ENCODE measurements around the gene CCDC144A.
A peak's percentile ranks its signal among the peaks of the same experiment; 100 is the strongest.
"Not testable (repeated sequence)": the region's sequence is repeated elsewhere in the genome, so short reads cannot be mapped to it uniquely, and the experiment has no call there.

The CCDC144A gene, protein sequence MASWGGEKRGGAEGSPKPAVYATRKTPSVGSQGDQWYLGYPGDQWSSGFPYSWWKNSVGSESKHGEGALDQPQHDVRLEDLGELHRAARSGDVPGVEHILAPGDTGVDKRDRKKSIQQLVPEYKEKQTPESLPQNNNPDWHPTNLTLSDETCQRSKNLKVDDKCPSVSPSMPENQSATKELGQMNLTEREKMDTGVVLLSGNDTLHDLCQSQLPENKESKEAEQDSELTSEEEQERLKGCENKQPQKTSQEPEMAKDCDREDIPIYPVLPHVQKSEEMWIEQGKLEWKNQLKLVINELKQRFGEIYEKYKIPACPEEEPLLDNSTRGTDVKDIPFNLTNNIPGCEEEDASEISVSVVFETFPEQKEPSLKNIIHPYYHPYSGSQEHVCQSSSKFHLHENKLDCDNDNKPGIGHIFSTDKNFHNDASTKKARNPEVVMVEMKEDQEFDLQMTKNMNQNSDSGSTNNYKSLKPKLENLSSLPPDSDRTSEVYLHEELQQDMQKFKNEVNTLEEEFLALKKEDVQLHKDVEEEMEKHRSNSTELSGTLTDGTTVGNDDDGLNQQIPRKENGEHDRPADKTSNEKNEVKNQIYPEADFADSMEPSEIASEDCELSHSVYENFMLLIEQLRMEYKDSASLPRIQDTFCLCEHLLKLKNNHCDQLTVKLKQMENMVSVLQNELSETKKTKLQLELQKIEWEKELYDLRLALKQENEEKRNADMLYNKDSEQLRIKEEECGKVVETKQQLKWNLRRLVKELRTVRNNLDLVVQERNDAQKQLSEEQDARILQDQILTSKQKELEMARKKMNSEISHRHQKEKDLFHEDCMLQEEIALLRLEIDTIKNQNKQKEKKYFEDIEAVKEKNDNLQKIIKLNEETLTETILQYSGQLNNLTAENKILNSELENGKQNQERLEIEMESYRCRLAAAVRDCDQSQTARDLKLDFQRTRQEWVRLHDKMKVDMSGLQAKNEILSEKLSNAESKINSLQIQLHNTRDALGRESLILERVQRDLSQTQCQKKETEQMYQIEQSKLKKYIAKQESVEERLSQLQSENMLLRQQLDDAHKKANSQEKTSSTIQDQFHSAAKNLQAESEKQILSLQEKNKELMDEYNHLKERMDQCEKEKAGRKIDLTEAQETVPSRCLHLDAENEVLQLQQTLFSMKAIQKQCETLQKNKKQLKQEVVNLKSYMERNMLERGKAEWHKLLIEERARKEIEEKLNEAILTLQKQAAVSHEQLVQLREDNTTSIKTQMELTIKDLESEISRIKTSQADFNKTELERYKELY (N-terminal part only)

DNA sequence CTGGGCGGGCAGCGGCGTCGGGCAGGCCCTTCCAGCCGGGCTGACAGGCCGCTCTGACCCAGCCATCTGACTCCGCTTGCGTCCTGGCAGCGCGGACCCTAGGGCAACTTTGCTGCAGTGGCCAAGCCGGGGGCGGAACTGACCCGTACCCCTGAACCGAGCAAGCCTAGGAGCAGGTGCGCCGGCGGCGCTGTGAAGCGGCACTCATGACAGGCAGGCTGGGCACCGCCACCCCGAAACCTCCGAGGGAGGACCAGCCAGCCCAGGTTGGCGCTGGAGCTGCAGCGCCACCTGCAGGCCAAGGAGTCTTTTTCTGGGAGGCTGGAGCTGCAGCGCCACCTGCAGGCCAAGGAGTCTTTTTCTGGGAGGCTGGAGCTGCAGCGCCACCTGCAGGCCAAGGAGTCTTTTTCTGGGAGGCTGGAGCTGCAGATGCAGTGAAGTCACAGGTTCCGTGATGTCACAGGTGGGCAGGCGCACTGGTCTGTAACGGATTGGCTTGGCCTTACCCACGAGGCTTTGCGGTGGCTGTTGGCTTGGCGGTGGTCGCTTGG, at the start of gene CCDC144A:
Gene CCDC144A, plus strand, starts transcription at position 511 of the 551 bp plus-strand sequence. CDS start 160 bp downstream, outside the sequence.
- peak; percentile 20 for DNase-seq (ENCODE audit: low read depth)

DNA sequence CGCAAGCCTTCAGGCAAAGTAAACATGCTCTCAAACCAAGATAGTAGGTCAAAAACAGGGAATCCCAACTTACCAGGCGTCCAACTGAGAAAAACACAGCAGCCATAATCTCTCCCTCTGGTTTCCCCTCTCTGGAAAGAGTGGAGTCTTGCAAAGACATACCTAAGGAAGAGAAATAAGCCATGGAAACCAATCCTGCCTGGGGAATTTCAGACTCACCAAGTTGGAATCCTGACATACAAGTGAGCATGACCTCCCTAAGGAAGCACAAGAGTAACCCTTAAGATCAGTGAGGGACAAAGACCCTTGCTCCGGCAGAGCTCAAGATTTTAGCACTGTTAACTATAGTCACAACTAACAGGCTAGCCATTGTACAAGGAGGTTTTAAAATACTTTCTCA, 40.5 kb upstream of the CCDC144A start:
- DNase-seq (ENCODE audit: low read depth): no peak

DNA sequence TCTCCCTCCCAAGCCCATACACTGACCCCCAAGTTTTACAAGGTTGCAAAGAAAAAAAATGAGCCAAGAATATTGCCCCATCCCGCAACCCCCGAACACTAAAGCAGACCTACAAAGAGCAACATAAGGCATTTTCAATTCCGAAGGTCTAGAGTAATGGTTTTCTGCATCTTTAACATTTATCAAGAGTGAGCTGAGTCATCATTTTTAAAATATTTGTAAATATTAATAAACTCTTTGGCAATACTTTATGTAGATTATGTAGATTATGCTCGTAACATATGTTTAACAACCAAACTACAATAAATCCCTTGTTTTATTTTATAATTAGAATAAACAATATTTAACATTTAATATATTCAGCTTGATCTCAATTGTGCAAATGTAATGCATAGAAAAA, 37.8 kb upstream of the CCDC144A start:
- DNase-seq (ENCODE audit: low read depth): no peak

GRCh38 chr17:16652847-16653366, 37.1 kb upstream of the CCDC144A start:
- DNase-seq (ENCODE audit: low read depth): peak; percentile 4

DNA sequence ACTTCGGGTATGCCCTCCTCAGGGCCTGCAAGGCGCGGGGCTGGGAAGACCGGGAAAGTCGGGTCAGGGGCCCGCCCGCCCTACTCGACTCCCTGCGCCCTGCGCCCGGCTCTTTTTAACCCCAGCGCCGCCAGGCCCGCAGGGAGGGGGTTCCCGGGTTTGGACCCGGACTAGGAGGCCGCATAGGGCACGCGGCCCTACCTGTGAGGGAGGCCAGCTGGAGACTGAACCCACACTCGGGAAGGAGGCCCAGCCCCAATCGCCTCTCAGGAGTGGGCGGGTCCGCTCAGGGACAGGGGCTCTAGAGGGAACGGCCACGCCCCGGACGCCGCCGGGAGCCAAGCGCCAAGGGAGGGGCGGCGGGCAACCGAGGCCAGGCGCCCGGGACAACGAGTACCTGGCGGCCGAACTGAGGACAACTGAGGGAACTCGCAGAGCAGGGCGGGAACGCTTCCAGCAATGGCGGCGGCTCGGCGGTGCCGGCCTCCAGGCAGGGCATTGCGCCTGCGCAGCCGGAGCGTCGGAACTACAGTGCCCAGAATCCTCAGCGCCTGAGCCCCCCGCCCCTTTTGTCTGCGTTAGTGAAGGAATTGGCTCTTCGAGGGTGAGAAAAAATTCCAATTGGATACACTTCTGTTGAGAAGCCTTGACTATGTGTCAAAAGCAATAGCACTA, 36.5 kb upstream of the CCDC144A start, which contains the start of gene ZNF624:
Gene ZNF624, minus strand, starts transcription at position 484 of the 675 bp plus-strand sequence.
- peak; percentile 91 for DNase-seq (ENCODE audit: low read depth)

DNA sequence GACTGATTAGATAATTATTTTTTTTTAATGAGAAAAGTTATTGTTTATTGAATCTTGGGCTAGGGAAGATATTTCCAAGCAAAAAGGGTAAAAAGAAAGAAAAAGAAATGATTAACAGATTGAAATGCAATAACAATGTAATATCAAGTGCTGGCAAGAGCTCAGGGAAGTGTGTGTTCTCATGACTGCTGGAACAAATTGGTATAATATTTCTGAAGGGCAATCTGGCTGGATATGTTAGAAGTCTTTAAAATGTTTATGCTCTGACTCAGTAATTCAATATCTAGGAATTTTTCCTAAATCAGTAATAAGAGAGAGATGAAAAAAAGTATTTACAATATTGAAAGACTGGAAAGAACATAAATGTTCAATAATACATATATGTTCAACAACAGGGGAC, 28.8 kb upstream of the CCDC144A start:
- DNase-seq (ENCODE audit: low read depth): no peak

DNA sequence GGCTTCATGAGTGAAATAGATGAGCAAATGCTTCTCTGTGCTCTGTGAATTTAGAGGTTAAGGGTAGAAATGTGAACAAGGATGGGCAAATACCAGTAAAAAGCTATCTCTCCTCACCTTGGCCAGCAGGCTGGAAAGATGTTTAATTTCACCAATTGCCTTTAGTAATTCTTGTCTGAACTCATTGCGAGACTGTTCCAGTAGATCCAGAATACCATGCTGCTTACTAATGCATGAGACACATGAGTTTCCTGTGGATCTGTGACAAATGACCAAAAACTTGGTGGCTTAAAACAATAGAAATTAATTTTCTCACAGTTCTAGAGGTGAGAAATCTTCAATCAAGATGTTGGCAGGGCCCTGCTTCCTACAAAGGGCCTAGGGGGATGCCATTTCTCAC, 27.1 kb upstream of the CCDC144A start:
- no peak for DNase-seq (ENCODE audit: low read depth)

- not testable (repeated sequence) for DNase-seq (ENCODE audit: low read depth)
Observed at GRCh38 chr17:16666553-16666906, 23.5 kb upstream of the CCDC144A start.

DNA sequence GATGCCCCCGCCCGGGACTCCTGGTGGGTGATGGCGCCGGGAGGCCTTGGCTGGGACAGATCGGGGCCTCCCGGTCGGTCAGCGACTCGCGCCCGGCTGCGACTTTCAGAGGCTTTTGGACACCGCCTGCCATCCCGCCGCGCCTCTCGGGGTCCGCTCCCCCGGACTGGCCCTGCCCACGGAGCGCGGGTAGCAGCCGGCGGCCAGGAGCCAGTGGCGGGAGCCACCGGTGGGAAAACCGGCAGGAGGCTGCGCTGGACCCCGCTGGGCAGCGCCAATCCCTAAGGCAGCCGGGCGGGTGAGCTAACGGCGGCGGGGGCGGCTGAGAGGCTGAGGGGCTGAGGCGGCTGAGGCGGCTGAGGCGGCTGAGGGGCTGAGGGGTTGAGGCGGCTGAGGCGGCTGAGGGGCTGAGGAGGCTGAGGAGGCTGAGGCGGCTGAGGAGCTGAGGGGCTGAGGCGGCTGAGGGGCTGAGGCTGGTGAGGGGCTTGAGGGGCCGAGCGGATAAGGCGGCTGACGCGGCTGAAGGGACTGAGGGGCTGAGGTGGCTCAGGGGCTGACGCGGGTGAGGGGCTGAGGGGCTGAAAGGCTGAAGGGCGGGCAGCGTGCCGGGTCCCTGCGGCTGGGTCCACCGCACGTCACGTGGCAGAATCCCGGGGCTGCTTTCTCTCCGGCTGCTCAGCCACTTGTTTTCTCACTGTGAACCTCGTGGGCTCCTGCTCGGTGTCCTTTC, 23.0 kb upstream of the CCDC144A start:
- DNase-seq (ENCODE audit: low read depth): not testable (repeated sequence)

GRCh38 chr17:16676676-16677268, 13.3 kb upstream of the CCDC144A start:
- DNase-seq (ENCODE audit: low read depth): peak; percentile 10

- not testable (repeated sequence) for DNase-seq (ENCODE audit: low read depth)
Observed at GRCh38 chr17:16683290-16684138, 6.5 kb upstream of the CCDC144A start.

GRCh38 chr17:16686019-16686418, 4.0 kb upstream of the CCDC144A start:
- DNase-seq (ENCODE audit: low read depth): not testable (repeated sequence)

DNA sequence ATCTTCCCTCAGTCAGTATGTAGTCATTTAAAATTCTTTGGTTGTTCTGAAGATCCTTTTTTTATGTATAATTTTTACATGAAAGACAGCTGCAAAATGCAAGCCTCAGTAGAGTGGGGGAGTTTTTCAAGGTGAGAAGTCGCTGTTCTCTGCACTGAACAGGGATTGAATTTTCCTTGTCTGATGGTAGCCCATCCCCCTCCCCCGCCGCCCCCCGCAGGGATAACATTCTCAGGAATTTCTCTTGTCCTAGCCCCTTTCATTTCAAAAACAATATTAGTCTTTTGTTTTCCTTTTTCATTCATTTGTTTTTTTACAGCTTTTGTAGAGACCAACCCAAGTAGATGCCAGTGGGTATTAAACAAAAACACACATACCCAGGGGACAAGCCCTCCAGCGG, 2.9 kb upstream of the CCDC144A start:
- not testable (repeated sequence) for DNase-seq (ENCODE audit: low read depth)

GRCh38 chr17:16690447-16690846, 406 bp downstream of the CCDC144A start:
- not testable (repeated sequence) for DNase-seq (ENCODE audit: low read depth)

DNA sequence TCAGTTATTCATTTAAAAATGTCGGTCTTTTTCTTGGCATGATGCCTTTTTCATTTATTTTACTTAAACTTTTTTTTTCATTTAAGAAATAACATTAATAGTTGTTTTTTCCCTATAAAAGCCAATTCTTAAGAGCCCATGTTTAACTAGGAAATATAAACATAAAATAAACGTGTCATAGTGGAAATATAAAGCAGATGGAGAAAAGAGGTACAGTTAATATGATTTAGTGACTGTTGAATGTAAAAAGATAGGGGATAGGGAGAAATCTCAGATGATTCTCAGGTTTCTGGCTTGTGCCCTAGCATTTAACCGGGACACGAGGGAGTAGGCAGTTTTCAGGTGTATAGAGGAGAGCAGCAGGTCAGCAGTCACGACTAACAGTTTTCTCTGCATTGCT, 7.6 kb downstream of the CCDC144A start:
- DNase-seq (ENCODE audit: low read depth): not testable (repeated sequence)

DNA sequence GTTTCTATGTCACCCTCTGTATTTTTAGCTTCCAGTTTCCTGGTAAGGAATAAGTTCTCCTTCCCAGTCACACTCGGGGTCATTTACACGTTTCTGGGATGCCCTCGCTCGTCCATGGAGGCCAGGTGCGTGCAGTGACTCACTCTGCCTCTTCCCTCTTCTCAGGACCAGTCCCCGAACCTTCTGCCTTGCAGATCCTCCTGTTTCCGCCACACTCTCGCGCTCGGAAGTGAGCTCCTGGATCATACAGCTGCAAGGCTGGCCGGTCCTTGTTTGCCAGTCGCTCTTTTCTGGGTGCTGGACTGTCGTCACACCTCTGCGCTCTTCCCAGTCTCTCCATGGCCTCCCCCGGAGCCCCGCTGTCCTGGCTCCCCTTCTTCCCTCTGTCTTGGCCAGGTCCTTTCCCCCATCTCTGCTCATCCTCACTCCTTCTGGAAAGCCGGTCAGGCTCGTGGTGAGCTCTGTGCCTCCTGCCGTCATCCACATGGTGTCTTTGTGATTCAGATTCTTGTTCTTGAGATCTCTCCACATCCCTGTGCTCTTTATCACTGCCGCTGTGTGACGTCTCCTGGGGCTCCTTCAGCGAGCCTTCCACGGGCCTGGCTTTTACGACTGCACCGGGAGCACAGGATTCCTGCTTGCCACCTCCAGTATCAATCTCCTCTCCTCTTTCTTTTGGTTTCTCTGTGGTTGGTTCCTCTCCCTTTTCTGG, 55.6 kb downstream of the CCDC144A start:
- peak; percentile 2 for DNase-seq (ENCODE audit: low read depth)

GRCh38 chr17:16746571-16746970, 56.5 kb downstream of the CCDC144A start:
- DNase-seq (ENCODE audit: low read depth): not testable (repeated sequence)

DNA sequence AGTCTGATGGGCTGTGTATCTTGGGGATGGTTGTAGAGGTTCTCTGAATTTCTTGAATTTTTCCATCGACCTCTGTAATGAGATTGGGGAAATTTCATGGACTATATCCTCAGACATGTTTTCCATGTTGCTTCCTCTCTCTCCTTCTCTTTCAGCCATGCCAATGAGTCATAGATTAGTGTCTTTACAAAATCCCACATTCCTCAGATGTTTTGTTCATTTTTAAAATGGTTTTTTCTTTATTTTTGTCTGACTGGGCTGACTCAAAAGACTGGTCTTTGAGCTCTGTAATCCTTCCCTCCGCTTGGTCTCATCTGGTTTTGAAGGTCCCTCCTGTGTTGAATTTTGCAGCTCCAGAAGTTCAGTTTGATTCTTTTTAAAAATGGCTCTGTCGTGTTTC, 60.5 kb downstream of the CCDC144A start:
- not testable (repeated sequence) for DNase-seq (ENCODE audit: low read depth)
